ENCODE data around the gene TADA2B.

GRCh38 chr4:7055111-7055989 lies 12.2 kb downstream of the TADA2B start:
- TF ChIP-seq, protein P1, sequence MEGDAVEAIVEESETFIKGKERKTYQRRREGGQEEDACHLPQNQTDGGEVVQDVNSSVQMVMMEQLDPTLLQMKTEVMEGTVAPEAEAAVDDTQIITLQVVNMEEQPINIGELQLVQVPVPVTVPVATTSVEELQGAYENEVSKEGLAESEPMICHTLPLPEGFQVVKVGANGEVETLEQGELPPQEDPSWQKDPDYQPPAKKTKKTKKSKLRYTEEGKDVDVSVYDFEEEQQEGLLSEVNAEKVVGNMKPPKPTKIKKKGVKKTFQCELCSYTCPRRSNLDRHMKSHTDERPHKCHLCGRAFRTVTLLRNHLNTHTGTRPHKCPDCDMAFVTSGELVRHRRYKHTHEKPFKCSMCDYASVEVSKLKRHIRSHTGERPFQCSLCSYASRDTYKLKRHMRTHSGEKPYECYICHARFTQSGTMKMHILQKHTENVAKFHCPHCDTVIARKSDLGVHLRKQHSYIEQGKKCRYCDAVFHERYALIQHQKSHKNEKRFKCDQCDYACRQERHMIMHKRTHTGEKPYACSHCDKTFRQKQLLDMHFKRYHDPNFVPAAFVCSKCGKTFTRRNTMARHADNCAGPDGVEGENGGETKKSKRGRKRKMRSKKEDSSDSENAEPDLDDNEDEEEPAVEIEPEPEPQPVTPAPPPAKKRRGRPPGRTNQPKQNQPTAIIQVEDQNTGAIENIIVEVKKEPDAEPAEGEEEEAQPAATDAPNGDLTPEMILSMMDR (IDR thresholded peaks at IDR 0.05), result no peak
- TF ChIP-seq POLR2A (IDR thresholded peaks at IDR 0.05), result no peak
